HG03469 (cell line): ENCODE data around the gene FOXL2NB.
A peak's percentile ranks its signal among the peaks of the same experiment; 100 is the strongest.

Experiments
- ATAC-seq: cut with Tn5 transposase; IDR thresholded peaks from one replicate; pipeline ENCODE4 v1.9.1; 2021; ENCODE audit warnings: mild to moderate bottlenecking, moderate library complexity, moderate number of reproducible peaks; ENCODE audit not compliant: unreplicated experiment

The FOXL2NB gene

DNA sequence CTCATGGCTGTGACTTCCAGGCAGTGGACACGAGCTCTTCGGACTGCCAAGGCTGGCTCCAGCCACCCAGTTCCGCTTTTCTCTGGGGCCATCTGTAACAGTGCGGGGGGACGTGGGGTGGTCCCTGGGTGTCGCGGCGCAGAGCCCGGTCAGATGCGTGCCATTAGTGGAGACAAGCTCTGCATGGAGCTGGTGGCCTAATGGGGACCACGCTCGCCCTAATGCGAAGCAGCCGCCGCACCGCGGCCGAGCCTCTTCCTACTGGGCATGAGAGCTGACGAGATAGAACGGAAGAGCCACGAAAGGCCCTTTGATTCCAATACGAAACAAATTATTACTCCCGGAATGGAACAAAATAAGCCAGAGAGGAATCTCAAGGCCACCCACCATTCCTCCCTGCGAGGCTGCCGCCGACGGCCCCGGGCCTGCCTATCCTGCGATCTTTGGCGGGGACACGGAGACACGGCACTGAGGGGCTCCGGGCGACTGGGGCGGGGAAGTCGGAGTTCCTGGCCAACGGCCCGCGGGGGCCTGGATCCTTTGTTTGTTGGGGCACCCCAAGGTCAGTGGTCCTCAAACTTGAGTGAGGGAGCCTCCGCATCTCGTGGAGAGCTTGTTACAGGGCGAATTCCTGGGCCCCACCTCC is 18.2 kb upstream of the FOXL2NB start:
- no peak for ATAC-seq

DNA sequence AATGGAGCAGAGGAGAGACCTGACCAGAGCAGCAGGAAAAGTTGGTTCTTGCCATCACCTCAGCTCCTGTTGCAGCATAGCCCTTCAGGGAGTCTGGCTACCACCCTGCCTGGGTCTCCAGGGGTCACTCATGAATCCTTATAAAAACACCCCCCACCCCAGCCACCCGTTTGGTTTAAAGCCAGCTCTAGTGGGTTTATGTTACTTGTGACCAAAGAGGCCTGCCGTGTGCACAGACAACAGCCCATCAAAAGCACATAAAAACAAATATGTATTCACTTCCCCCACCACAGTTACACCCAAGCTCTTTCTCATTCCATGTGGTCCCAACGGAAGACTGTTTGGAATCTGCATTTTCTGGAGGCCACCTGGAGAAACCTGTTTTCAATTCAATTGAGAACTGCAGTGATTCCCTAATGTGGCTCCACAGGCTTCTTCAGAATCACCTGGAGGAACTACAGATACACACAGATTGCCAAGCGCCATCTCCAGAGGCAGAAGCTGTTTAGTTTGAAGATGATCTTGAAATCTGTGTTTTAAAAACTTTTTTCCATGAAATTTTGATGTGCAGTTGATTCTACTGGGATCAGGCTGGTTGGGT is 13.8 kb upstream of the FOXL2NB start:
- ATAC-seq = no peak

DNA sequence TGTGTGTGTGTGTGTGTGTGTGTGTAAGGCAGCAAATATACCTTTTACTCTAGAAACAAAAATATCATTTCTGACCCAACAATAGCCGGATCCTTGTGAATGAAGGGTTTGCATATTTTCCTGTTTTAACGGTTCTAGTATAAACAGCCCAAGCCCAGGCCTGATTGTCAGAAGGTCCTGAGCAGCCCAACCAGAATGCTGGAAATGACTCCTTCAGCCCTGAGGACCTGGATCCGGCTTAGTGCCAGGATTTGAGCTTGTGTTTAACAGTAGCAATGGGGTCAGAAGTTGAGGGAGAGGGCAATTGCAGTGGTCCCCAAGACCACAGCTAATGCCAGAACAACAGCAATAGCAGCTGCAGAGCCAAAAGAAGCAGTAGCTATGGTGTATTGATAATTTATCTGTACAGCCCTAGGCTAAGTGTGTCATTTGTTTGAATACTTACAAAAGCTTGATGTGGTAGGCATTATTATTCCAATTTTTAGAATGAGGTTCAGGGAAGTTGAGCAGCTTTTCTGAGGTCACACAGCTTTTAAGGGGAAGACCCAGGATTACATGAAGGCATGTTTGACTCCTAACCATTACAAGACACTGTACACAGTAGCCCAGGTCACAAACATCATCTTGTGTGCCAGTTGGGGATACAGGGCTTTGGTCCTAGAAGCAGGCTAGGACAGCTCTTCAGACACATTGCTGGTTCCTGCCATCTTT is 12.9 kb upstream of the FOXL2NB start:
- ATAC-seq = no peak

DNA sequence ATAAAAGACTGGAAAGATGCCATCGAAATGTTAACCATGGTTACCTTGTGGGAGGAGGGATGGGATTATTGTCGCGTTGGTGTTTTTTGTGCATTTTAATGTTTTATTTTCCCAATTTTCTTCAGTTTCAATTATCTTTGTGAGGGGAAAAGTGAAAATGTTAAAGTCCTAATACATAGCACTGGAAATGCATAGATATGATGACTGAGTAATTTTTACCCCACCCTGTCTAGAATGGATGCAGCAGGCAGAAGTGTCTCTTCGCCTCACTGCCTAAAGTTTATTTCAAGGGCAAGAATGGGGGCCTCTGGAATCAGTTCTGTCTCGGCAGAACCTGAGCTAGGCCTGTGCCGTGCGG is 11.5 kb upstream of the FOXL2NB start:
- no peak for ATAC-seq

DNA sequence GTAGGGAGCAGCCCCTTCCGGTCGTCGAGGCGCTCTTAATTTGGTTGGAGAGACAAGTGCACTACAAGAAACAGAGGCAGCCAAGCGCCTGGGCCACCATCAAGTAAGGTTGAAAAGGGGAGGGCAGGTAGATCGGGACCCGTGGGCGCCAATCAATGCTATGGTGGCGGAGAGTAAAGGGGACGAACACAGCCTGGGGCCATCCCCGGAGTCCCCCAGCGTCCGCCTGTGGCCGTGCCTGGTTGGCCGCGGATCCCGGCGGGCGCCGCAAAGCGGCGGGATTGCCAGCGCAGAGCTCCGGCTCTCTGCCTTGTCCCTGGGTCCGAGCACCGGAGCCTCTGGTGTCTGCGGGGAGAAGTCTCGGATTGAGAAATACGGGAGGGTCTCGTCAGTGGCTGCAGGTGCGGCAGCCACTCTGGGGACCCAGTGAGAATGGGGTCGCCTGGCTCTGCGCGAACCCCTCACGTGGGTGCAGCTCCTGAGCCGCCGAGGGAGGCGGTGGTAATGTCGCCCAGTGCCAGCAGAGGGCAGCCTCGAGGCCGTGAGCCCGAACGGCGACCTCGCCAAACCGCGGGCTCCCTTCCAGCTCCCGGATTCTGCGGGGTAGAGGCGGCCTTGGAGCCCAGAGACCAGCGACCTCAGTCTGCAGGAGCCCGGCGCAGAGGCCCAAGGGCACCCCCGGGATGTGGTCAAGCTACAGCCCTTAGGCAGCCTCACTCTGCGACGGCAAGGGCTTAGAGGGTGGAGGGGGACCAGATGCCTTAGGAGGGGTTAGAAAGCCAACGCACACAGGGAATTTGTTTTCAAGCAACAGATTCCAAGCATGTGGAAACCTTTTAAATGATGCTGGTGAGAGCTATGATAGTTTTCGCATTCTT is 10.9 kb upstream of the FOXL2NB start:
- ATAC-seq = peak; percentile 36

DNA sequence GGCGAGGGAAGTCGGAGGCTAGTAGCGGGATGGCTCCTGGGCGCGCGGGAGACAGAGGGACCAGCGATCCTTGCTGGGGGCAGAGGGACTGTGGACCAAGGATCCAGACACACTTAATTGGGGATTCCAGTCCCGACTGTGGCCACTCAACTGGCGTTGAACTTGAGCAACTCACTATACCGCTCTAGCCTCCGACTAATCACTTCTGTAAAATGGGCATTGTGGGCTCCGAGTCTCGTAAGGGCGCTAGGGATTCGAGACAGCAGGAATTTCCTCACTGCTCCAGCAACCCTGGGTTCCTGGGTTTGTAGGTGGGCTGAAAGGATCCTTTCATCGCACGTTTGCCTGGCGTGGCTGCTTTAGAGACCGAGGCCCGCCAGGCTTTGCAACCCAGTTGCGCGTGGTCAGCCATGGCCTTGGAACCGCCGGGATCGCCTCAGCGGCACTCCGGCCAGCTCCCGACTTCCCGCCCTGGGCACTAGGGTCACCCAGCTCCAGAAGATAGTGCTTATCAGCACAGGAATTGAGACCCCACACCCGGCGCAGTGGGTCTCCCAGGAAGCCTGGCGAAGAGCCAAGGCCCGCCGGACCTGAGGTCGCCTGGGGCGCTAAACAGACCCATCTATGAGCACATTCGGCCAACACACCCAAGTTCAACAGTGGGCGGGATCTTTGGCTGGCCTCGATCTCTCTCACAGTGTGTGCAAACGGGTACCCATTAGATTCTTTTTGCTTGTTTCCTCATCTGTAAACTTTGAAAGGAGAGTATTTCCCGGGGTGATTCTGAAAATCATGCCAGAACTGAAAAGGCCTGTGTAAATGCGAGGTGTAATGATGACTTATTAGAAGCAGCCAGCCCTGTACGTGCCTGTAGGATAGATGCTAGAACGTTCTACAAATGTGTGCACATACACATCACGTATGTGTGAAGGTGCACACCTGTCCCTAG is 10.0 kb upstream of the FOXL2NB start:
- no peak for ATAC-seq

DNA sequence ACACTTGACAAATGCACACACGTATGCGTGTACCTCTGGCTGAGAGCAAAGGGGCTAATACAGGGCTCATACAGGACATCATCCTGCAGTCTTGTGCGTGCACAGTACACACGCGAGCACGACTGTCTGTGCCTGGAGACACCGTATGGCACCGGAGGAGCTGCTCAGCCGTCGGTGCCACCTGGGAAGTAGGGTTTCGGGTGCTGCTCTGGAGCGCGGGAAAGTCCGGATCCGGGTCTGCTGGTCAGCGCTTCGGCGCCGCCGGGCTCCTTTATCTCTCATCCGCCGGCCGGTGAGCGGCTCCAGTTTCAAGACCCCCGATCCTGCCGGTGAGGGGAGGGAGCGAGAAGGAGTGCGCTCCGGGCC is 9.3 kb upstream of the FOXL2NB start:
- ATAC-seq = no peak

DNA sequence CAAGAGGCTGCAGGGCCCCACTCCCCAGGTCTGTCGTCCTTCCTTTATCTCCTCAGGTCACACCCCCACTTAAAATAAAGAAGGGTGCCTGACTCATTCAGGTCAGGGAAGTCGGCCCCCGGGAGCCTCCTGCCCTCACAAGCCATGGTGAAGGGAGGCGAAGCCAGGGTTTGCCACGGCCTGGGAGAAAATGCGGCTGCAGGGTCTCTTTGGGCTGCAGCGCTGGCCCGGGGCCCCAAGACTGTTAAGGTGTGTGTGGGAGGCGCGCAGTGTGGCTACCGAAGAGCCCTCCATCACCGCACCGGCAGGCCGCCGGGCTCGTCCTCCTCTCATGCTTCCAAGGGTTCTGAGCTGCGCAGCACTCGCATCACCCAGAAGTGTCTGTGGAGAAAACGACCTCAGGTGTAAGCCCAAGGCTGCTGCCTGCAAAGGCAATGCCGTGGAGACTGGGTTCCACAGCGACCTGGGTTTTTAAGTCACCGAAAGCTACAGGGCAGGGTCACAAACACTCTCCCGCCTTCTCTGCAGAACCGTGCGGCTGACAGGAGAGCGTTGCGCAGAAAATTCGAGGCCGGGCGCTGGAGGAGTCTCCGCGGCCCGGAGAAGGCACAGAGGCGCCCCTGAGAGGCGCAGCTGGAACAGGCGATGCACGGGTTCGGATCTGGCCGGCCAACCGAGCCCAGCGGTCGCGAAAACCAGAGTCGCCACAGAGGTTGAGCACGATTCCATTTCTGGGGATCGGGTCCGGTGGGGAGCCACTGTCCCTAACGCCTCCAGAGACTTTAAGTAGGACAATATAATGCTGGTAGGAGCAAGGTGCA is 8.8 kb upstream of the FOXL2NB start:
- ATAC-seq = no peak

DNA sequence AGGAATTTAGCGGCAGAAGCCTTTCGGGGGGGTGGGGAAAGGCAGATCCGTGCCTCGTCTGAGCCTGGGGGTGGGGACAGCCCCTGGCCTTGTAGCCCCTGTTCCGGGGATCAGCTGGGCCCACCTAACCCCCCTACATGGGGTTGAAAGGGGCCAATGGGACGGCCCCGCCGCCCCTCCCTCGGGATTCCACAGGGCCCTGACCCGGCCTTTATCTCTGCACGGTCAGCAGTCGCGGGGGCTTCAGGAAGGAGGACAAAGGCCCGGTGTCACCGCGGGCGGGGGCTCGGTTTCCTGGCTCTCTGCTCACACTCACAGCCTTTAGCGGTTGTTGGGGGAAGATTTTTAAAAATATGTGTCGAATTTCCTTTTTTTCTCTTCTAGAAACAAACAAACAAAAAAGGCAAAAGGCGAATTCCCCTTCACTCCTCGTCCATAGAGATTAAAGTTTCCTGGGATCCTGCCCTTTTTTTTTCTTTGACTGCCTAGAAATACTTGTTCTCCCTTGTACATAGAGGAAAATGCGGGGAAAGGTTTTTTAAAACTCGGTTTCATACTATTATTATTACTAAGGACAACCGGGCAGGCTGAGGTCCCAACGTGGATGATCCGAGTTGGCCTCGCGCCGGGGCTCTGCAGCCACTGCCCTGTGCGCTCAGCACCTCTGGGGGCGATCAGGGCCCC is 8.0 kb upstream of the FOXL2NB start:
- ATAC-seq = no peak

DNA sequence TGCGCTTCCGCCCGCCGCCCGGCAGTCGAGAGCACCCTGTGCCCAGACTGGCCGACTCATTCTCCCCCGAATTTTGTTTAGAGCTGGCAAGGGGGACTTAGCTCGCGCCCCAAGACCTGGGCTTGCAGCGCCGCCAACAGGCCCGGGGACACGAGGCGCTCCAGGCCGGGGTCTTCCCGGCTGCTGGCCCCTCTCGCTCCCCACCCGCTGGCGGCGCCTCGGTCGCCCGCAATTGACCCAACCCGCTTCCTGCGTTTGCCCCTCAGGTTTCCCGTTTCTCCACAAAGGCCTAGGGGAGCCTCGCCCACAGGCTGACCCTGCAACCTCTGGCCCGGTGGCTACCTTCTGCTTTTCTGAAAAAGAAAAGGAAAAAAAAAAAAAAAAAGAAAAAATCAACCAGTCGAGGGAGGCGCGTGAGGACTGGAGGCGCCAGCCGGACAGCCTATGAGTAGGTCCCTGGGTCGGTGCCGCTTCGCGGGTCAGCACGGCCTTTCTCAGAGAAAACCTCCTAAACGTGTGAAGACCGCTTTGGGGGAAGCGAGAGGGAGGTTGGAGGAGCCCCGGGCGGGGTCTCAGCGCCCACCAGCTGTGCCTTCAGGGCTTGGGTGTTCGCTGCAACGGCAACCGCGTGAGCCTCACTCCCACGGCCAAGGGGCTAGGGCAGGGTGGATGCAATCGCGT is 7.3 kb upstream of the FOXL2NB start:
- no peak for ATAC-seq

DNA sequence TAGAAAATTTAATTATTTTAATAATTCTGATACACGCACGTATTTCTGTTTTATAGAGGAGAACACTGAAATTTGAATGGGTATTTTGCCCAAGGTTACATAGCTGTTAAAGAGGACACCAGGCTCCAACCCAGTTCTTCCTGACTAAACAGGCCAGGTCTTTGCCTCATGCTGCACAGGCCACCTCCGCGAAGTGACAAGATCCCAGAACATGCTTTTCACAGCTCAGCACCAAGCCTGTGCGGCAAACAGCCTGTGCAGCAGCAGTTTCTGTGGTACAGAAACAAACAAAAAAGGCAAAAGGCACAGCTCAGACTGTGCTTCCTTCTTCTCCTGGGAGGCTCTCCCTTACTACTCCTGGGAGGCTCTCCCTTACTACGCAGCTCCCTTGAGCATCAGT is 6.6 kb upstream of the FOXL2NB start:
- no peak for ATAC-seq

DNA sequence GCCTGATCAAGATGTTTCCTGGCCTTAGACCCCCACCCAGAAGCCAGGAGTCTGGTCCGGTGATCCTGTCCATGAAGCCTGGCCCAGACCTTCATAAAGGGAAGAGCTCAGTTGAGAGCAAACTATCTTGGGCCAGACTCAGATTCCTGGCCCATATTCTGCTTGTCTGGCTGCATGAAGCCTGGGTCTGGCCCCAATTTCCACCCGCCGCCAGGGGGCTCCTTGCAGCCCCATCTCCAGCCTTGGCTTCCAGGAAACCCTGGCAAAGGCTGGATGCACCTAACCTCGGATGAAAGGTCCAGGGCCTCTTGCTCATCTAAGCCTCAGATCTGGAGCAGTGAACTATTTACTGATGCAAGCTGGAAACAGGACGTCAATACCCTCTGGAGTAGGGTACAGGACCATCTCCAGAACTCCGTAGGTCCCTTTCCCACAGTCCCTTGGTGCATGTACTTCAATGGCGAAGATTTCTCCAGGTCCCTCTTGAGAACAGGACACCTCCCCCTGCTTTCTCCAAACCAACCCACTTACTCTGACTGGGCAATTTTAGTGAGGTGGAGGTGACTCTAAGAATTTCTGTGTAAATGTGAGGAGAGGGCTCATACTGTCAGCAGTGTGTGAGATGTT is 5.6 kb upstream of the FOXL2NB start:
- ATAC-seq = no peak

DNA sequence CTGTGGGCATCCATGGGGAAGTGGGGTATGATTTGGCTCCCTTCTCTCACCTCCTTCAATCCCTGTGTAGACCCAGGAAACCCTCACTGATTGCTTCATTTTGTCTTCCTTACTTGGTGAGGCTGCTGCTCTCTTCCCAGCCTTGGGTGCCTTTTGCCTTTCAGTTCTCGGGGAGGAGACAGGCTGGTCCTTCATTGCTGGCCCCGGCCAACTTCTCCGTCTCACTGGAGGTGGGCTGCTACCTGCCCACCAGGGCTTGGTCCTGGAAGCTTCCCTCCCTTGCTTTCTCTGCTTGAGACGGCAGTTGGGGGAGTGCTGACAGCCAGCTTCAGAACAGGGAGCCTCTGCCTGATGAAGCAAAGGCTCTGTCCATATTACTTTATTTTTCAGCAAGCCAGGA is 4.7 kb upstream of the FOXL2NB start:
- no peak for ATAC-seq

DNA sequence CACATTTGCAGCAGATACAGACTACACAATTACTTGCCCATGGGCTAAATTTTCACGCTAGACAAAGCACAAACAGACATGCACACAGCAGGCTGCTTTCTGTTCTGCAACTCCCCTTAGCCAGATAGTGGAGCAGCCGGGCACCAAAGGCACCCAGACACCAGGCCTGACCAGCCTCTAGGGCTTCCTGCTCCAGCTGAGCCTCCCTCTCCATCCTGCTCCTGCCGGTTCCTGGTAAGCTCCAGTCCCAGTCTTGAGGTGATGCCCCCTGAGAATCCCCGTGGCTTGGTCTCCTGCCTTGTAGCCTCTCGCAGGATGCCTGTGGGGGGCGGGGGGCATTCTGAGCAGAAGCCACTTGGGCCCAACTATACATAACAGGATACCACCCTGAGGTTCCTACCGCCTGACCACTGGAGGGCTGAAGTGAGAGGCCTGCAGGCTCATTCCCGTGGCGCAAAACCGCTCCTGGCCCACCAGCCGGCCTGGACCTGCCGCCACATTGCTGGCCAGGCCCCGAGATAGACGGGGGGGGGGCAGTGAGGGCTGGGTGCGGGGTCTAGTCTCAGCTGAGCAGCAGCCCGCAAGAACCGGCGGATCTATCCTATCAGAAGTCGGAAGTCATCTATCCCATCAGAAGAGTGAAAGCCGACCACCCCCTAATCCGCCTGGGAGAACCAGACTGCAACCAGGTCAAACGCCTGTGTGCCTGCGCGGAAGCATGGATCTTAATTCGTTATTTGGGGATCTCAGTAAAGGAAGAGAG is 4.0 kb upstream of the FOXL2NB start:
- no peak for ATAC-seq

DNA sequence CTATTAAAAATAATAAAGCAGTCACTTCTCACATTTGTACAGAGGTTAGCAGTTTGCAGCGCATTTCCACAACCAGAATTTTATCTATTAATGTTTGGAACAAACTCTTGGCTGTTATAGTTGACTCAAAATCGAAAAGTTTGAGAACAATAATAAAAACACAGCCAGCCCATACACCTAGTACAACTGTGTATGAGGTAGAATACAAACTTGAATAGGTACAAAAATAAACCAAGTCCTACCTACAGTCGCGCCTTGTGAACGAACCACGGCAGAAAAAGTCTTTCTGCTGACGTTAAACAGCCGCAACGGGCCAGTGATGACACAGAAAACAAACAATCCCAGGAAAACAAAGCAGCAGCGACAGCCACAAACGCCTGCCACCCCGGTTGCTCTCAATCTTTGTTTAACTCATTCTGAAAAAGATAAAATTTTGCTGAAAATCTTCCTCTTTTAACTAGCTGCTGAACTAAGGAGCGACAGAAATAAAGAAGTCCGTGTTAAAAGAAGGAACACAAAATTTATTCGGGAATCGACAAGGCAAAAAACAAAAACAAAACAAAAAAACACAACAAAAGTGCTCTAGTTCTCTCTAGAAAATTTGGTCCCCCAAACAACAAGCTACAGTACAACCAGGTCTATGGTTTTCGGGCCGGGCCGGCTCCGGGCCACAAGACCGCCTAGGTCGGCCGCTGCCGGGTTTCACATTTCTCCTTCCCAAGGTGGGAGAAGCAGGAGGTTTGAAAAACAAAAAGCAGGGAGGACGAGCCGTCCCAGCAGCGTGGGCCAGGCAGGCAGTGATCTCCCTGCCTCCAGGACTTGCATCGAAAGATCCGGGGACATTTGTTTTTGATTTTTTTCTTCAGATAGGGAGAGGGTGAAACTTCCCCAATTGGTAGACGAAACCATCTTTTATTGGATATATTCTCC is 3.0 kb upstream of the FOXL2NB start:
- ATAC-seq = no peak

DNA sequence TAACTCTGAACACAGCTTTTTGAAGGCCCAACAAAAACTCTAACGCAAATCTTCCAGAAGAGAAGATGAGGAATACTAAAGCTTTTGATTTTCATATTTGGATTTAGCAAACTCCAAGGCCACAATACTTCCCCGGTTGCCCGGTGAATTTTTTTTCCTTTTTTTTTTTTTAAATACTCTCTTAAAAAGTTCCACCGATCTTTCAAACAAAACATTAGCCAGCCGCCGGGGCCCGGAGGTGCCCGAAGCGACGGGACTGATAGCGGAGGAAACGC is 2.4 kb upstream of the FOXL2NB start:
- no peak for ATAC-seq
